SW 1271 (cell line): ENCODE results near the gene PCDHGB6.
"Not testable (repeated sequence)": the region's sequence is repeated elsewhere in the genome, so short reads cannot be mapped to it uniquely, and the experiment has no call there.

ENCODE experiments used
- DNase-seq, 2 experiments: peaks; one replicate each; lab custom pipeline; 2025; lab: John Stamatoyannopoulos, UW

PCDHGB6 gene

DNA sequence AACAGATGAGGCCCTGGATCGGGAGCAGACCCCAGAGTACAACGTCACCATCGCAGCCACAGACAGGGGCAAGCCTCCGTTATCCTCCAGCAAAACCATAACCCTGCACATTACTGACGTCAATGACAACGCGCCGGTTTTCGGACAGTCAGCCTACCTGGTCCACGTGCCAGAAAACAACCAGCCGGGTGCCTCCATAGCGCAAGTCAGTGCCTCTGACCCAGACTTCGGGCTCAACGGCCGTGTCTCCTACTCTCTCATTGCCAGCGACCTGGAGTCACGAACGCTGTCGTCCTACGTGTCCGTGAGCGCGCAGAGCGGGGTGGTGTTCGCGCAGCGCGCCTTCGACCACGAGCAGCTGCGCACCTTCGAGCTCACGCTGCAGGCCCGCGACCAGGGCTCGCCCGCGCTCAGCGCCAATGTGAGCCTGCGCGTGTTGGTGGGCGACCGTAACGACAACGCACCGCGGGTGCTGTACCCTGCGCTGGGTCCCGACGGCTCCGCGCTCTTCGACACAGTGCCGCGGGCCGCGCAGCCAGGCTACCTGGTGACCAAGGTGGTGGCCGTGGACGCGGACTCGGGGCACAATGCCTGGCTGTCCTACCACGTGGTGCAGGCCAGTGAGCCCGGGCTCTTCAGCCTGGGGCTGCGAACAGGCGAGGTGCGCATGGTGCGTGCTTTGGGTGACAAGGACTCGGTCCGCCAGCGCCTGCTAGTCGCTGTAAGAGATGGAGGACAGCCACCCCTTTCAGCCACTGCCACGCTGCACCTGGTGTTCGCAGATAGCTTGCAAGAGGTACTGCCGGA is 11.5 kb downstream of the PCDHGB6 start:
- DNase-seq, result no peak

GRCh38 chr5:141420855-141421488 is 13.2 kb downstream of the PCDHGB6 start, which contains the start of gene PCDHGA11:
Gene PCDHGA11 (plus strand): TSS chr5:141421051. CDS start chr5:141421228, 177 bp downstream.
- no peak for DNase-seq

DNA sequence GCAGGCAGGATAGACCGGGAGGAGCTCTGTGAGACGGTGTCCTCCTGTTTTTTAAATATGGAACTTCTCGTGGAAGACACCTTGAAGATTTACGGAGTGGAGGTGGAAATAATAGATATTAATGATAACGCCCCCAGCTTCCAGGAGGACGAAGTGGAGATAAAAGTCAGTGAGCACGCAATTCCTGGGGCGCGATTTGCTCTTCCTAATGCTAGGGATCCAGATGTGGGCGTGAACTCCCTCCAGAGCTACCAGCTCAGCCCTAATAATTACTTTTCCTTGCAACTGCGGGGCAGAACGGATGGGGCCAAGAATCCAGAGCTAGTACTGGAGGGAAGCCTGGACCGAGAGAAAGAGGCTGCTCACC is 13.7 kb downstream of the PCDHGB6 start:
- DNase-seq, result no peak

DNA sequence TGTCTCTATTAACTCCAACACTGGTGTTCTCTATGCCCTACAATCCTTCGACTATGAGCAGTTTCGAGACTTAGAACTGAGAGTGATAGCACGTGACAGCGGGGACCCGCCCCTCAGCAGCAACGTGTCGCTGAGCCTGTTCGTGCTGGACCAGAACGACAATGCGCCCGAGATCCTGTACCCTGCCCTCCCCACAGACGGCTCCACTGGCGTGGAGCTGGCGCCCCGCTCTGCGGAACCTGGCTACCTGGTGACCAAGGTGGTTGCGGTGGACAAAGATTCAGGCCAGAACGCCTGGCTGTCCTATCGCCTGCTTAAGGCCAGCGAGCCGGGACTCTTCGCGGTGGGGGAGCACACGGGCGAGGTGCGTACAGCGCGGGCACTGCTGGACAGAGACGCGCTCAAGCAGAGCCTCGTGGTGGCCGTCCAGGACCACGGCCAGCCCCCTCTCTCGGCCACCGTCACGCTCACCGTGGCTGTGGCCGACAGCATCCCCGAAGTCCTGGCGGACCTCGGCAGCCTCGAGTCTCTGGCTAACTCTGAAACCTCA is 15.0 kb downstream of the PCDHGB6 start:
- DNase-seq, result no peak

- DNase-seq, result no peak
Measured at GRCh38 chr5:141427783-141428426, 20.1 kb downstream of the PCDHGB6 start.

- no peak for DNase-seq
Measured at GRCh38 chr5:141430332-141431113, 22.7 kb downstream of the PCDHGB6 start, which contains the start of gene PCDHGA12. Gene PCDHGA12 (plus strand): TSS chr5:141430507. CDS start chr5:141430760, 253 bp downstream.

- no peak for DNase-seq
Measured at GRCh38 chr5:141431286-141431685, 23.5 kb downstream of the PCDHGB6 start.

- not testable (repeated sequence) for DNase-seq
Measured at GRCh38 chr5:141432308-141432707, 24.5 kb downstream of the PCDHGB6 start.

DNA sequence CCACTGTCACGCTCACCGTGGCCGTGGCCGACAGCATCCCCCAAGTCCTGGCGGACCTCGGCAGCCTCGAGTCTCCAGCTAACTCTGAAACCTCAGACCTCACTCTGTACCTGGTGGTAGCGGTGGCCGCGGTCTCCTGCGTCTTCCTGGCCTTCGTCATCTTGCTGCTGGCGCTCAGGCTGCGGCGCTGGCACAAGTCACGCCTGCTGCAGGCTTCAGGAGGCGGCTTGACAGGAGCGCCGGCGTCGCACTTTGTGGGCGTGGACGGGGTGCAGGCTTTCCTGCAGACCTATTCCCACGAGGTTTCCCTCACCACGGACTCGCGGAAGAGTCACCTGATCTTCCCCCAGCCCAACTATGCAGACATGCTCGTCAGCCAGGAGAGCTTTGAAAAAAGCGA is 24.9 kb downstream of the PCDHGB6 start:
- not testable (repeated sequence) for DNase-seq

DNA sequence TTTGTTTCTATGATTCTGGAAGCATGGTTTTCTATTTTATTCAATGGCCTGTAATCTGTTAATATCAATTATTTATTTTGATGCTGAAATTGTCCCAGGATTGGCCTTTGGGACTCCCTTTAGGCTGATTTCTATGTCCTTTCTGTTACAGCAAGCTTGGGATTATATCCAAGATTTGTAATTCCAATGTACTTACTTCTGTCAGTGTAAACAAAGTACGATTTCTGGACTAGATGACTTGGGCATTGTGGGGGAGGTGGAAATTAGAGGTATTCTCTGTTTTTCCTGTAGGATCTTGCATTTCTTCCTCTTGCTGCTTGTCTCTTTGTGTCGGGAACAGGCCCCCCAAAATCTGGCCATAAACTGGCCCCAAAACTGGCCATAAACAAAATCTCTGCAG is 26.2 kb downstream of the PCDHGB6 start:
- no peak for DNase-seq

DNA sequence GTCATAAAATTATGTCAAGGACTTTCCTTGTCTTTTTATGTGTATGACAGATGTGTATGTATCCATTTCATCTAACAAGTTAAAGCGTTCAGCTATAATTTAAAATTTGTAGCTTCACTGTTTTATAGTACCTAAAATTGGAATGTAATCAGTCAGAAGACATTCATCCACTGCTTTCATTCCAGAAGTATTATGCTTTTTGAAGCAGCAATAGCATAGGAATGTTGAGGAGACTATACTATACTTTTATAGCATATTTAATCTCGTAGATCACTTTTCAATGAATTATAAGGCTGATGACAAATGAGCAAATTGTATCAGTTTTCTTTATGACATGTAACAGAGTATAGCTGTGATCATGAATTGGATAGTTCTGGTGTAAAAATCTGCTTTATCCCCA is 29.4 kb downstream of the PCDHGB6 start:
- no peak for DNase-seq

- no peak for DNase-seq
Measured at GRCh38 chr5:141439411-141440141, 31.8 kb downstream of the PCDHGB6 start.

GRCh38 chr5:141440341-141440740 is 32.5 kb downstream of the PCDHGB6 start:
- DNase-seq, result no peak

DNA sequence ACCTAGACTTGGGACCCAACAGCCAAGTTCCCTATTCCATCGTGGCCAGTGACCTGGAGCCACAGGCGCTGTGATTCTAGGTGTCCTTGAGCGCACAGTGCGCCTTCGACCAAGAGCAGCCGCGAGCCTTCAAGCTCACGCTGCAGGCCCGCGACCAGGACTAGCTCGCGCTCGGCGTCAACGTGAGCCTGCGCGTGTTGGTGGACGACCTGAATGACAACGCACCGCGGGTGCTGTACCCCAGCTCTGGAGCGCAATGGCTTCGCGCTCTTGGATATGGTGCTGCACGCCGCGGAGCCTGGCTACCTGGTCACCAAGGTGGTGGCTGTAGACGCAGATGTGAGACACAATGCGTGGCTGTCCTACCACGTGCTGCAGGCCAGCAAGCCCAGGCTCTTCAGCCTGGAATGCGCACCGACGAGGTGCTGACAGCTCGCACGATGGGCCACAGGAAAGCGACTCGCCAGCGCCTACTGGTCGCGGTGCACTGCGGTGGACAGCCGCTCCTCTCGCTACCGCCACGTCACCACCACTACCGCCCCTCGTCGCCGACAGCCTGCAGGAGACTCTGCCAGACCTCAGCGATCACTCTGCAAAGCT is 33.9 kb downstream of the PCDHGB6 start:
- no peak for DNase-seq
